H1 (cell line): ENCODE measurements around the gene RASL10B. TPM values are rescaled to one million over a fixed set of nuclear protein-coding genes. Genes with fewer than 3 reads are reported as not detected.

Experiments
- CTCF ChIA-PET: fragments of 300-600 bp; sonication (Branson Sonifier 250); formaldehyde crosslinking; loops from one replicate; lab custom pipeline; 2021; ENCODE audit not compliant: partially characterized antibody; lab: Charles Lee
- POLR2A ChIA-PET: fragments of 300-600 bp; sonication (Branson Sonifier 250); formaldehyde crosslinking; loops from one replicate; lab custom pipeline; 2021; ENCODE audit warnings: inconsistent platforms; ENCODE audit not compliant: partially characterized antibody; lab: Charles Lee
- DNase-seq, 2 experiments: peaks; one replicate each; pipeline versions ENCODE4 v3.0.0 to v3.0.0-alpha.2; 2010 to 2022; ENCODE audit warnings: low spot score in 2 of 2, low read depth in 1 of 2, mixed read lengths in 1 of 2
- FAIRE-seq: peaks from 2 replicates; lab custom pipeline; 2011; peaks lifted over from hg19 to GRCh38; lab: Jason Lieb, UNC
- H2AFZ ChIP-seq: 2 replicates; pipeline ENCODE4 v1.8.1; 2012; ENCODE audit warnings: low read length, inconsistent platforms
- H2AK5ac ChIP-seq: 2 replicates; pipeline ENCODE4 v1.6.1; 2013; ENCODE audit warnings: low read depth, low read length
- H2BK120ac ChIP-seq: replicated peaks from 2 replicates; pipeline ENCODE3; 2013; ENCODE audit warnings: low read depth, low read length, inconsistent platforms
- H2BK12ac ChIP-seq: 2 replicates; pipeline ENCODE4 v1.6.1; 2013; ENCODE audit warnings: low read depth, low read length
- H2BK15ac ChIP-seq: 2 replicates; pipeline ENCODE4 v1.6.1; 2013; ENCODE audit warnings: low read length
- H2BK20ac ChIP-seq: 2 replicates; pipeline ENCODE4 v1.6.1; 2013; ENCODE audit warnings: low read length
- H2BK5ac ChIP-seq: 2 replicates; pipeline ENCODE4 v1.6.1; 2013; ENCODE audit warnings: low read depth, low read length
- H3K14ac ChIP-seq: 2 replicates; pipeline ENCODE4 v1.6.1; 2013; ENCODE audit warnings: inconsistent platforms; ENCODE audit not compliant: insufficient read length
- H3K18ac ChIP-seq: 2 replicates; pipeline ENCODE4 v1.6.1; 2013; ENCODE audit warnings: low read length; ENCODE audit errors: extremely low read depth
- H3K23ac ChIP-seq: 2 replicates; pipeline ENCODE4 v1.6.1; 2013; ENCODE audit warnings: inconsistent platforms; ENCODE audit not compliant: insufficient read length
- H3K23me2 ChIP-seq: 2 replicates; pipeline ENCODE4 v1.6.1; 2013; ENCODE audit warnings: low read depth, low read length
- H3K27ac ChIP-seq: 2 replicates; pipeline ENCODE4 v1.6.1; 2011; ENCODE audit warnings: low read depth, low read length, inconsistent platforms
- H3K27me3 ChIP-seq, 4 experiments: replicated peaks in 1 of 4; 1 replicate in 1 of 4; 2 replicates in 3 of 4; pipeline versions ENCODE4 v1.6.1 to v1.8.1; 2011 to 2013; ENCODE audit warnings: low read length in 3 of 4, mild to moderate bottlenecking in 3 of 4, inconsistent platforms in 2 of 4, mixed read lengths in 2 of 4, moderate library complexity in 1 of 4; ENCODE audit not compliant: control insufficient read depth in 3 of 4, insufficient read depth in 3 of 4; ENCODE audit errors: extremely low read depth in 1 of 4
- H3K36me3 ChIP-seq, 4 experiments: 2 replicates each; pipeline versions ENCODE4 v1.6.1 to v1.8.1; 2011 to 2013; ENCODE audit warnings: mild to moderate bottlenecking in 4 of 4, low read length in 3 of 4, moderate library complexity in 2 of 4, control low read depth in 1 of 4, inconsistent platforms in 1 of 4; ENCODE audit not compliant: insufficient read depth in 4 of 4, control insufficient read depth in 2 of 4
- H3K4ac ChIP-seq: replicated peaks from 2 replicates; pipeline ENCODE3; 2013; ENCODE audit warnings: low read length, low read depth, mixed read lengths, inconsistent platforms; ENCODE audit not compliant: insufficient read length
- H3K4me1 ChIP-seq, 4 experiments: replicated peaks in 1 of 4; 1 replicate in 1 of 4; 2 replicates in 3 of 4; pipeline versions ENCODE4 v1.6.1 to v1.8.1; 2011 to 2013; ENCODE audit warnings: low read length in 3 of 4, inconsistent platforms in 2 of 4, mixed read lengths in 1 of 4; ENCODE audit not compliant: insufficient read depth in 4 of 4, control insufficient read depth in 3 of 4
- H3K4me2 ChIP-seq, 2 experiments: 2 replicates each; pipeline versions ENCODE4 v1.6.1 to v1.8.1; 2011 to 2013; ENCODE audit warnings: low read depth in 2 of 2, low read length in 2 of 2, control low read depth in 1 of 2, inconsistent platforms in 1 of 2, mild to moderate bottlenecking in 1 of 2; ENCODE audit not compliant: insufficient read depth in 1 of 2
- H3K4me3 ChIP-seq, 4 experiments: fragments of 200-600, 300-600 bp in 1 of 4; sonication (generic), shearing (Covaris generic), sonication (Bioruptor Twin) in 1 of 4; 2 replicates each; pipeline versions ENCODE4 v1.5.1 to v1.8.1; 2011 to 2016; ENCODE audit warnings: low read length in 4 of 4, low read depth in 3 of 4, control low read depth in 2 of 4, inconsistent platforms in 2 of 4, mild to moderate bottlenecking in 2 of 4, mixed read lengths in 1 of 4, moderate library complexity in 1 of 4; ENCODE audit not compliant: insufficient read depth in 2 of 4; ENCODE audit errors: extremely low read depth in 1 of 4
- H3K56ac ChIP-seq: replicated peaks from 2 replicates; pipeline ENCODE3; 2013; ENCODE audit warnings: low read depth, mild to moderate bottlenecking, mixed read lengths, low read length, inconsistent platforms; ENCODE audit not compliant: insufficient read length
- H3K79me1 ChIP-seq: 2 replicates; pipeline ENCODE4 v1.6.1; 2013; ENCODE audit warnings: low read depth, low read length, control low read depth
- H3K79me2 ChIP-seq, 2 experiments: 2 replicates each; pipeline versions ENCODE4 v1.6.1 to v1.8.1; 2012 to 2013; ENCODE audit warnings: low read length in 2 of 2, mild to moderate bottlenecking in 2 of 2, inconsistent platforms in 1 of 2; ENCODE audit not compliant: insufficient read depth in 2 of 2, control insufficient read depth in 1 of 2
- H3K9ac ChIP-seq, 4 experiments: replicated peaks in 1 of 4; 1 replicate in 1 of 4; 2 replicates in 3 of 4; pipeline versions ENCODE4 v1.6.1 to v1.8.1; 2011 to 2013; ENCODE audit warnings: low read depth in 3 of 4, low read length in 3 of 4, control low read depth in 2 of 4, mild to moderate bottlenecking in 2 of 4, moderate library complexity in 2 of 4, inconsistent platforms in 1 of 4; ENCODE audit errors: extremely low read depth in 1 of 4
- H3K9me3 ChIP-seq, 2 experiments: 2 replicates each; pipeline versions ENCODE4 v1.6.1 to v1.8.1; 2012 to 2013; ENCODE audit warnings: mild to moderate bottlenecking in 2 of 2, moderate library complexity in 2 of 2, control low read depth in 1 of 2, inconsistent platforms in 1 of 2, low read depth in 1 of 2, low read length in 1 of 2, mixed read lengths in 1 of 2; ENCODE audit not compliant: insufficient read depth in 2 of 2
- H4K20me1 ChIP-seq, 2 experiments: replicated peaks in 1 of 2; 2 replicates each; pipeline versions ENCODE3 to v1.8.1; 2011 to 2013; ENCODE audit warnings: inconsistent platforms in 2 of 2, low read length in 2 of 2, mild to moderate bottlenecking in 1 of 2; ENCODE audit not compliant: insufficient read depth in 2 of 2, control insufficient read depth in 1 of 2
- H4K5ac ChIP-seq: 2 replicates; pipeline ENCODE4 v1.6.1; 2013; ENCODE audit warnings: low read length, low read depth, mixed read lengths, inconsistent platforms; ENCODE audit not compliant: insufficient read length
- H4K8ac ChIP-seq: 2 replicates; pipeline ENCODE4 v1.8.0; 2013; ENCODE audit warnings: mild to moderate bottlenecking, moderate library complexity, low read length, inconsistent platforms; ENCODE audit not compliant: insufficient read depth; ENCODE audit errors: extremely low read depth
- H4K91ac ChIP-seq: replicated peaks from 2 replicates; pipeline ENCODE3; 2013; ENCODE audit warnings: low read length, mixed read lengths, inconsistent platforms; ENCODE audit not compliant: insufficient read length
- WGBS, 2 experiments: shearing (Covaris generic) in 1 of 2; methylation state at CpG; one replicate each; pipeline versions ENCODE4 v1.1.6 to v1.1.7; 2013 to 2015; ENCODE audit warnings: low lambda C conversion rate in 2 of 2, mixed read lengths in 2 of 2, inconsistent platforms in 1 of 2, low coverage in 1 of 2, missing lambda C conversion rate in 1 of 2; ENCODE audit not compliant: insufficient replicate concordance in 2 of 2, insufficient coverage in 1 of 2, insufficient read length in 1 of 2; ENCODE audit errors: extremely low coverage in 1 of 2, missing lambda C conversion rate in 1 of 2; 5-methylcytosine and 5-hydroxymethylcytosine counted together
- polyA plus RNA-seq, 7 experiments: library from polyadenylated mRNA; depleted of rRNA in 3 of 7; stranded (reverse) in 5 of 7; unstranded in 2 of 7; fragments of >200 nt in 5 of 7; fragments of 200-250 nt in 2 of 7; gene quantifications; 1 replicate in 5 of 7; 2 replicates in 1 of 7; 4 replicates in 1 of 7; pipeline versions ENCODE4 v1.2.1 to v1.2.3, GENCODE V29; 2011 to 2013; ENCODE audit warnings: missing spikeins in 2 of 7, mixed read lengths in 2 of 7
- total RNA-seq: library from RNA; stranded (reverse); fragmentation: NEBNext Ultra II Directional; extraction: Animal tissue kit (Norgen Biotek cat#: 25700); gene quantifications from 2 replicates; pipeline ENCODE4 v1.2.1, GENCODE V29; 2021

RASL10B gene
- total and polyA plus RNA-seq, 2 of the 8 experiments (the other 6 are each of a cell fraction or from before 2014, with no cell fraction given): 17.5 to 22.8 TPM

DNA sequence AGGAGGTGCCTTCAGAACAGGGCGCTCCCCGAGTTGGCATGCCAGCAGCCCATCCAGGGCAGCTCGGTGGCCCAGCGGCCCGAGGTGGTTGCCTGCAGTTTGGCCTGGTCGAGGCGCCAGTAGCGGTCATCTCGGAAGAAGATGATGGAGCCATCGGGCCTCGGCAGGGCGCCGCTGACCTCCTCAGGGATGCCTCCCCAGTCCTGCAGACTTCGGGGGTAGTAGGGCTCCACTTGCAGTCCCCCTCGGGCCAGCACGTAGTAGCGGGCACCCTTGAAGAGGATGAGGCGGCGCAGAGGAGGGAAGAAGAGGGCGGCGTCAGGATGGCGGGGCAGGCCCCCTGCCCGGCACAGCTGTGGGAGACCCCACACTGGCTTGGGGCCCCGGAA, 35.0 kb downstream of the RASL10B start:
- Histone ChIP-seq H3K4me1 (peaks cover 0 to 12% (median 7%) of the 10 kb centered on the region in 4 experiments; a peak in 5 of 7 replicates), H2BK20ac (no peak overlapping the region), H3K9me3 (no peaks in the 10 kb centered on the region; a peak in 1 of 4 replicates), H3K23ac (no peak overlapping the region), H4K20me1 (no peaks in the 10 kb centered on the region), H3K79me1 (no peaks in the 10 kb centered on the region), H2BK12ac (no peak overlapping the region), H4K5ac (no peak overlapping the region), H3K27ac (no peak overlapping the region), H2BK120ac (no peak overlapping the region), H2BK5ac (no peak overlapping the region), H3K4me2 (no peak overlapping the region), H2BK15ac (no peak overlapping the region), H4K91ac (peak overlapping the region; percentile 82), H3K4me3 (no peak overlapping the region), H3K23me2 (no peaks in the 10 kb centered on the region), H4K8ac (peak overlapping the region; percentile 53; the same call in 1 of the 2 replicates), H3K14ac (no peak overlapping the region), H3K36me3 (no peaks in the 10 kb centered on the region), H3K18ac (no peak overlapping the region), H3K9ac (no peak overlapping the region), H3K27me3 (peaks cover 0 to 3% (median 2%) of the 10 kb centered on the region in 4 experiments; a peak in 3 of 7 replicates), H3K79me2 (no peaks in the 10 kb centered on the region), H3K56ac (no peak overlapping the region), H2AFZ (no peak overlapping the region), H2AK5ac (no peak overlapping the region), H3K4ac (no peak overlapping the region)
- 97% methylated on average over 15 of the region's 24 CpGs; no CpG with 5 or more reads in 1 of the 2 experiments for WGBS, 2 experiments
- FAIRE-seq: no peak
- CTCF ChIA-PET: interaction anchor here (0.6 to 13.0 kb wide), 7 partner anchors 15 to 105 kb away, joined by 3 to 247 read pairs (median 53); partner anchors contain the start of genes MMP28 and TAF15
- DNase-seq: no peak
- POLR2A ChIA-PET: interaction anchor here (1.0 to 1.3 kb wide), 2 partner anchors 9 to 42 kb away, joined by 3 to 7 read pairs; partner anchors contain the start of gene TAF15
